ENCODE data around the gene FAM98A. TPM values are rescaled to one million over a fixed set of nuclear protein-coding genes. Genes with fewer than 3 reads are reported as not detected.

The FAM98A gene
- total RNA-seq (2022; extraction: Qiagen RNA extraction; ENCODE audit: low read depth): 68.5 to 117 TPM (median 75.8 TPM) in 5 replicates

DNA sequence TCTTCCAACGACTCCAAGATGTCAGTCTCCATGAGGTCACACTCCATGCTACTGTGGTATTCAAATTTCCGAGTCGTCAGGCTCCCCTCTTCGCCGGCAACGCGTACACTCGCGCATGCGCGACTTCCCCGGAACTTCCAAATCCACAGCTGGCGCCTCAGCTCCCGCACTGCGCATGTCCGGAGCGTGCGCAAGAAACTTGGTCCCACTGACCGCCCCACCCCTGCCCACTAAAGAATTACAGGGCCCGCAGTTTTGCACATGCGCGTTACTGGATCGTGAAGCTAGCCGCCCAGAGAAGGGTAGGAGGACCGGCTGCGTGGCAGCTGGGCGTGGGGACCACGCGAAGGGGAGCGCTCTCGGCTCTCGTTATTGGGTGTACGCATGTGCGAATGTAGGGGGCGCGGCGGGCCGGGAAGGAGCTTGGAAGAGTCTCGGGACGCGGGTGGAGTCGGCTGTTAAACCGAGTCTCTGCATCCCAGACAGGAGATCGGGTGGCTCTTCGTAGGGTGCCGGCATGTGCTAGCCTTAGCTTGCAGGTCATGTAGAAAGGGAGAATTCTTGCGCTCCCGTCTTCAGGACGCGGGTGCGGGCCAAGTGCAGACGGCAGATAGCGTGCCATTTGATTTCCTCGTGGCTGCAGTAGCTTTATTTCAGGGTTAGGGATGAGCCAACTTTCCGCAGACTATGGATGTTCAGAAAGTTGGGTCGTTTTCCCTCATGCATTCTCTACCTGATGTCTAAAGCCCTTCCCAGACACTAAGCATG is at the start of gene FAM98A:
Gene FAM98A (minus strand): TSS at position 125 of the 768 bp plus-strand sequence. CDS start 78 bp downstream, at position 47.

Other genes with a start within 250 kb of the FAM98A start
- gene RASGRP3, start 122.7 kb downstream of the FAM98A start, total RNA-seq (2022; extraction: Qiagen RNA extraction; ENCODE audit: low read depth): 1.0 to 3.2 TPM (median 1.6 TPM) in 5 replicates

All from A549 treated with DMSO at 1 μM for 4 hours (cell line).